HUES48 (cell line): Measurements from ENCODE around the gene POLD1.

Experiments used
- H3K27ac ChIP-seq: one replicate; pipeline ENCODE4 v1.7.0; 2013; ENCODE audit warnings: low read depth, low read length, inconsistent platforms
- H3K27me3 ChIP-seq: 2 replicates; pipeline ENCODE4 v1.6.1; 2013; ENCODE audit warnings: mild to moderate bottlenecking, low read length; ENCODE audit not compliant: control insufficient read depth, insufficient read depth
- H3K36me3 ChIP-seq: 2 replicates; pipeline ENCODE4 v1.6.1; 2013; ENCODE audit warnings: low read length; ENCODE audit not compliant: control insufficient read depth, insufficient read depth
- H3K4me1 ChIP-seq: 2 replicates; pipeline ENCODE4 v1.6.1; 2013; ENCODE audit warnings: mild to moderate bottlenecking, low read length; ENCODE audit not compliant: control insufficient read depth, insufficient read depth
- H3K4me3 ChIP-seq: 2 replicates; pipeline ENCODE4 v1.5.1; 2013; ENCODE audit warnings: mild to moderate bottlenecking, low read depth, low read length
- H3K9ac ChIP-seq: 2 replicates; pipeline ENCODE4 v1.6.1; 2013; ENCODE audit warnings: mild to moderate bottlenecking, low read depth, low read length, moderate library complexity
- H3K9me3 ChIP-seq: 2 replicates; pipeline ENCODE4 v1.6.1; 2013; ENCODE audit warnings: low read length; ENCODE audit not compliant: control insufficient read depth, insufficient read depth

POLD1 gene

DNA sequence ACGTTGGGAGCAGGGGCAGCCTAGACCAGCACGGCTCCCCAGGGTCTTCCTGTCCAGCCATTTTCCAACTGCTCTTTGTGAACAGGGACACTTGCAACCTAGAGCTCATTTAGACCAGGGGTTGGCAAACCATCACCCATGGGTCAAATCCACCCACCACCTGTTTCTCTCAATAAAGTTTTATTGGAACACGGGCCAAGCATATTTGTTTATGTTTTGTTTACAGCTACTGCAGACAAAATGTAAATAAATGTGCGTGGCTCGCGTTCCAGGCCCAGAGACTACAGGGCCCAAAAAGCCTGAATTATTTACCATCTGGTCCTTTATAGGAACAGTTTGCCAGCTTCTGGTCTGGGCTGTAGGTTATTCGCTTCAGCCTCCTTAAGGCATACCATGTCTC, 78.8 kb downstream of the POLD1 start:
- H3K9ac ChIP-seq, result no peak overlapping the region
- no peaks in the 10 kb centered on the region for H3K27me3 ChIP-seq
- H3K4me1 ChIP-seq, result peaks cover 5% of the 10 kb centered on the region; the same call in 1 of the 2 replicates
- H3K4me3 ChIP-seq, result no peak overlapping the region
- no peaks in the 10 kb centered on the region for H3K9me3 ChIP-seq
- no peak overlapping the region for H3K27ac ChIP-seq
- H3K36me3 ChIP-seq, result no peaks in the 10 kb centered on the region

DNA sequence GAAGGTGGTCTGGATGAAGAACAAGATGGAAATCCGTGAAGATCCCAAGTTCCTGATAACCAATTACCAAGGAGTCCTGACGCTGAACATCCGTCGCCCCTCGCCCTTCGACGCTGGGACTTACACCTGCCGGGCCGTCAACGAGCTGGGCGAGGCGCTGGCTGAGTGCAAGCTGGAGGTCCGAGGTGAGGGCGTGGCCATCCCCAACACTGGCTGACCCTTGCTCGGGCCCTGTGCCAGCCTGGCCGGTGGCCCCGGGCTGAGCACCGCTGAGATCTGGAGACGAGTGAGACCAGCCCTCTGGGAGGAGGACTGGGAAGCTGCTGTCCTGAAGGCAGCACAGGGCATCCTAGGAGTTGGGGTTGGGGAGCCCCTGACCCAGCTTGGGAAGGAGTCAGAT, 80.2 kb downstream of the POLD1 start:
- H3K36me3 ChIP-seq, result no peaks in the 10 kb centered on the region
- H3K4me3 ChIP-seq, result no peak overlapping the region
- H3K27ac ChIP-seq, result no peak overlapping the region
- H3K9me3 ChIP-seq, result no peaks in the 10 kb centered on the region
- H3K9ac ChIP-seq, result no peak overlapping the region
- no peaks in the 10 kb centered on the region for H3K27me3 ChIP-seq
- peaks cover 5% of the 10 kb centered on the region; the same call in 1 of the 2 replicates for H3K4me1 ChIP-seq

DNA sequence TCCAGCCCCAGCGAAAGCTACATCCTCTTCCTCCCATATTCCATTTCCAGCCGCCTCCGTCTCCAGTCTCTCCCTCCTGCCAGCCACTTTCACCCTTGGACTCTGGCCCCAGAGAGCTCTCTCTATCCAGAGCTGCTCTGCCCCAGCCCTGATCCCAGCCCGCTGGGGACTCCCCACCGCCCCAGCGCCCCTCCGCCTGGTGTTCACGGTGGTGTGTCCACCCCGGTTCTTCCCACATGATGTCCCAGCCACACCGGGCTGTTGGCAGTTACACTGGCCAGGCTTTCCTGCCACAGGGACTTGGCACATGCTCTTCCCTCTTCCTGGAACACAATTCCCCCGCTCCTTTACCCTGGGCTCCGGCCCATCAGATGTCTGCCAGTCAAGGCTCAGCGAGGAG, 80.9 kb downstream of the POLD1 start:
- no peak overlapping the region for H3K4me3 ChIP-seq

DNA sequence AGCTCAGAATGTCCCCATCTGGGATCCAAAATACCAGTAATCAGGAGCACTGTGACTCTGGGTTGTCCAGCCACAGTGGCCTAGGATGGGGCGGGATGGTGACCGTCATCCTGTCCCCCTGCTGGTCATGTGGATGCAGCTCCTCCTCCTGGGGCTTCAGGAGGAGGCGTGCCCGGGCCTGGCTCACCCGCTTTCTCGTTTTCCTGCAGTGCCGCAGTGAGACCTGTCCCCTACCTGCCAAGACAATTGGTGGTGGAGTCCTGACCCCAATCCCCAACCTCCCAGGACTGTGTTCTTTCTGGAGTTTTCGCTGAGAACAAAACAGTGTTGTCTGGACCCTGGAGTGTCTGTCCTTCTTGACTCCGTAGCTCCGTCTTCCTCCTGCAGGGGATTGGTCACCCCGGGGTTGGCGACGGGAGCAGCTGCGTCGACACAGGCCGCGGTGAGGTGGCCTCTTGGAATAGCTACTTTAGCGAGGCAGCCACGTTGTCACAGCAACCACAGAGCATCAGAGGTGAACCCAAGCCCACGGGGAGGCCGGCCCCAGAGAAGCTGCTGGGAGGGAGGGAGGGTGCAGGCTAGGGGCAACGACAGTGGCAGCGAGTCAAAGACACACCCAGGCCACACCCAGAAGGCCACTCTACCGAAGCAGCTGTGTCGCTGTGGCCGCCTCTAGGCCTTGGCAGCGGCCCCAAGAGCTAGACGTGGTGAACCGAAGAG, 82.0 kb downstream of the POLD1 start:
- Histone ChIP-seq H3K36me3 (no peaks in the 10 kb centered on the region), H3K9me3 (no peaks in the 10 kb centered on the region), H3K27me3 (no peaks in the 10 kb centered on the region), H3K27ac (no peak overlapping the region), H3K4me3 (no peak overlapping the region), H3K9ac (no peak overlapping the region), H3K4me1 (peaks cover 5% of the 10 kb centered on the region; the same call in 1 of the 2 replicates)

More for the DNA sequence above, 80.9 kb downstream of the POLD1 start:
- H3K9ac ChIP-seq, result no peak overlapping the region
- no peak overlapping the region for H3K27ac ChIP-seq
- H3K4me1 ChIP-seq, result peaks cover 5% of the 10 kb centered on the region; the same call in 1 of the 2 replicates
- H3K9me3 ChIP-seq, result no peaks in the 10 kb centered on the region
- H3K27me3 ChIP-seq, result no peaks in the 10 kb centered on the region
- H3K36me3 ChIP-seq, result no peaks in the 10 kb centered on the region

DNA sequence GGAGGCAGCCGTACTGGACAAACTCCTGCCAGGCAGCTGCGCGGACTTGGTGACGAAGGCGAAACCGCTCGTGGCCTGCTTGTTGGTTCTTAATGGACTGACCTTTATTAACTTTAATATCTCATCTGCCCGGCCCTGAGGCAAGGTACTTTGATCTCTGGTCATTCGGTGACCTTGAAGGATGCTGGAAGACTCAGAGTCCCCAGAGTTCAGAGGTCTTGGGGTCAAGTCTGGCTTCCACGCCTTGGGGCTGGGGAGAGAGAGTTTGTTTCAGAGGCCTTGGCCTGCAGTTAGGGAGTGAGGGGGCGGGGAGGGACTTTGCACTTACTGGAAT, 82.5 kb downstream of the POLD1 start:
- Histone ChIP-seq H3K4me3 (no peak overlapping the region), H3K27me3 (no peaks in the 10 kb centered on the region), H3K4me1 (peaks cover 5% of the 10 kb centered on the region; the same call in 1 of the 2 replicates), H3K27ac (no peak overlapping the region), H3K9ac (no peak overlapping the region), H3K9me3 (no peaks in the 10 kb centered on the region), H3K36me3 (no peaks in the 10 kb centered on the region)

DNA sequence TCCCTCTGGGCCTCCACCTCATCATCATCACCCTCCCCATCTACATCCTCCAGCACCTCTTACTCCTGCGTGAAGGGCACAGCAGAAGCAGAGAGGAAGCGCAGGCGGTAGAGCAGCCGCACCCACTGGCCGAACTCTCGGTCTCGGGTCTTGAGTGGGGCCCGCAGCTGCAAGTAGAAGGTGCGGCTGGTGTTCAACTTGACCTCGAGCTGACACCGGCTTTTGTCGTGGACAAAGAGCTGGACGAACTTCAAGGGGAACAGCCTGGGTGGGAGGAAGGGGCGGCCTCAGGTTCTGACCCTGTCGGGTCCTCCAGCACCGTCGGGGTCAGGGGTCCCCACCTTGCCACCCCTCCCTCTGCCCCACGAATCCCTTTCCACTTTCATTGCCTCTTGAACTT, 83.4 kb downstream of the POLD1 start:
- H3K4me1 ChIP-seq, result peaks cover 5% of the 10 kb centered on the region; the same call in 1 of the 2 replicates
- H3K27ac ChIP-seq, result no peak overlapping the region
- no peaks in the 10 kb centered on the region for H3K36me3 ChIP-seq
- H3K9ac ChIP-seq, result no peak overlapping the region
- H3K4me3 ChIP-seq, result no peak overlapping the region
- no peaks in the 10 kb centered on the region for H3K27me3 ChIP-seq
- H3K9me3 ChIP-seq, result no peaks in the 10 kb centered on the region
